ENCODE data around the gene VOPP1. TPM values are rescaled to one million over a fixed set of nuclear protein-coding genes. Genes with fewer than 3 reads are reported as not detected.

VOPP1 gene
- total RNA-seq, 1 experiment from 2014 or later = 63.9 TPM

DNA sequence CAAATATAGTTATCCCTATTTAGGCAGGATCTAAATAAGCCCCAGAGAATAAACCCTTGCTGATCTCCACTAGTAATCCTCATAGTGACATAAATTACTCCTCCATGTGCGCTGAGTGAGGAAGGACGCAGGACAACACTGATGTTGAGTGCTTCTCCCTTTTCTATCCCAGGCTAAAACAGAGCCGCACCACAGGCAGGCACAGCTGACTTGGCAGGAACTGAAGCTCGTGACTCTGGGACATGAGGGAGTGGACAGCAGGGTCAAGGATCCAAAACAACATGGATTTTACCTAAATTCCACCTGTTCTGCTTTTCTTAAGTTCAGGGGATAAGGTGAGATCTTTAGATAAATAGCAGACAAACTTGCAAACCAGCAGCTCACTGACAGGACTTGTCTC lies 46.0 kb downstream of the VOPP1 start (continued):
- TF ChIP-seq STAT6 (CRISPR knock-in tag; conservative IDR thresholded peaks at IDR 0.05; ENCODE audit: low read depth) (no peak), ZNF396 (CRISPR knock-in tag; IDR thresholded peaks at IDR 0.05; ENCODE audit: borderline replicate concordance) (no peak), SP1 (CRISPR knock-in tag; conservative IDR thresholded peaks at IDR 0.05) (no peak), ATF3 (CRISPR knock-in tag; conservative IDR thresholded peaks at IDR 0.05) (no peak), ATF1 (CRISPR knock-in tag; IDR thresholded peaks at IDR 0.05) (no peak), OVOL2 (CRISPR knock-in tag; IDR thresholded peaks at IDR 0.05; ENCODE audit: borderline replicate concordance) (no peak)

- Mint-ChIP-seq H3K27ac (peak overlapping the region; percentile 21; the same call in 1 of the 2 replicates), H3K27me3 (ENCODE audit: low read depth) (no peaks in the 10 kb centered on the region), H3K4me1 (peaks cover 62% of the 10 kb centered on the region), H3K9me3 (no peaks in the 10 kb centered on the region), H3K4me3 (no peak overlapping the region), H3K36me3 (no peaks in the 10 kb centered on the region; the same call in 1 of the 2 replicates)
- no peak for TF ChIP-seq TEAD4 (CRISPR knock-in tag; IDR thresholded peaks at IDR 0.05)
- TF ChIP-seq, protein P1, sequence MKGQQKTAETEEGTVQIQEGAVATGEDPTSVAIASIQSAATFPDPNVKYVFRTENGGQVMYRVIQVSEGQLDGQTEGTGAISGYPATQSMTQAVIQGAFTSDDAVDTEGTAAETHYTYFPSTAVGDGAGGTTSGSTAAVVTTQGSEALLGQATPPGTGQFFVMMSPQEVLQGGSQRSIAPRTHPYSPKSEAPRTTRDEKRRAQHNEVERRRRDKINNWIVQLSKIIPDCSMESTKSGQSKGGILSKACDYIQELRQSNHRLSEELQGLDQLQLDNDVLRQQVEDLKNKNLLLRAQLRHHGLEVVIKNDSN (CRISPR knock-in tag; IDR thresholded peaks at IDR 0.05) = no peak
- no peak for TF ChIP-seq ZNF263 (CRISPR knock-in tag; IDR thresholded peaks at IDR 0.05; ENCODE audit: low read depth)
- TF ChIP-seq CREB1 (CRISPR knock-in tag; IDR thresholded peaks at IDR 0.05) = no peak
- TF ChIP-seq JAZF1 (CRISPR knock-in tag; IDR thresholded peaks at IDR 0.05) = no peak
- TF ChIP-seq FOXJ3 (CRISPR knock-in tag; IDR thresholded peaks at IDR 0.05; ENCODE audit: borderline replicate concordance) = no peak
- no peak for TF ChIP-seq KAT7 (CRISPR knock-in tag; IDR thresholded peaks at IDR 0.05; ENCODE audit: borderline replicate concordance)
- TF ChIP-seq GABPB1 (CRISPR knock-in tag; IDR thresholded peaks at IDR 0.05) = no peak
- no peak for TF ChIP-seq FOXK1 (CRISPR knock-in tag; IDR thresholded peaks at IDR 0.05)
- TF ChIP-seq NR2C2 (CRISPR knock-in tag; IDR thresholded peaks at IDR 0.05) = no peak
- TF ChIP-seq E2F5 (CRISPR knock-in tag; IDR thresholded peaks at IDR 0.05) = no peak
- no peak for TF ChIP-seq CBFB (CRISPR knock-in tag; IDR thresholded peaks at IDR 0.05; ENCODE audit: low read depth)
- no peak for TF ChIP-seq MLX (CRISPR knock-in tag; IDR thresholded peaks at IDR 0.05)
- no peak for TF ChIP-seq RELA (CRISPR knock-in tag; IDR thresholded peaks at IDR 0.05; ENCODE audit: borderline replicate concordance)
- TF ChIP-seq, protein P2, sequence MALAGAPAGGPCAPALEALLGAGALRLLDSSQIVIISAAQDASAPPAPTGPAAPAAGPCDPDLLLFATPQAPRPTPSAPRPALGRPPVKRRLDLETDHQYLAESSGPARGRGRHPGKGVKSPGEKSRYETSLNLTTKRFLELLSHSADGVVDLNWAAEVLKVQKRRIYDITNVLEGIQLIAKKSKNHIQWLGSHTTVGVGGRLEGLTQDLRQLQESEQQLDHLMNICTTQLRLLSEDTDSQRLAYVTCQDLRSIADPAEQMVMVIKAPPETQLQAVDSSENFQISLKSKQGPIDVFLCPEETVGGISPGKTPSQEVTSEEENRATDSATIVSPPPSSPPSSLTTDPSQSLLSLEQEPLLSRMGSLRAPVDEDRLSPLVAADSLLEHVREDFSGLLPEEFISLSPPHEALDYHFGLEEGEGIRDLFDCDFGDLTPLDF (CRISPR knock-in tag; IDR thresholded peaks at IDR 0.05) = no peak
- no peak for TF ChIP-seq ZNF232 (CRISPR knock-in tag; IDR thresholded peaks at IDR 0.05)
- no peak for TF ChIP-seq ZNF532 (CRISPR knock-in tag; IDR thresholded peaks at IDR 0.05; ENCODE audit: borderline replicate concordance)
- no peak for TF ChIP-seq GRHL2 (CRISPR knock-in tag; IDR thresholded peaks at IDR 0.05; ENCODE audit: insufficient replicate concordance, severe bottlenecking)
- no peak for TF ChIP-seq ZNF138 (CRISPR knock-in tag; conservative IDR thresholded peaks at IDR 0.05)
- no peak for TF ChIP-seq GTF2I (CRISPR knock-in tag; conservative IDR thresholded peaks at IDR 0.05)
- ATAC-seq (no peak), DNase-seq (ENCODE audit: low spot score) (no peak)
- ChIA-PET CTCF (interaction anchor here (0.6 to 1.6 kb wide), 2 partner anchors 13 to 69 kb away, joined by 3 to 4 read pairs; no protein-coding TSS in a partner anchor), POLR2A (no interaction called here)
Observed at GRCh38 chr7:55524558-55525310, 47.6 kb downstream of the VOPP1 start.

Measured in WTC11 (cell line).